A549 (cell line): ENCODE measurements around the gene CPPED1. TPM values are rescaled to one million over a fixed set of nuclear protein-coding genes. Genes with fewer than 3 reads are reported as not detected.
"Not testable (repeated sequence)": the region's sequence is repeated elsewhere in the genome, so short reads cannot be mapped to it uniquely, and the experiment has no call there.

Experiments used
- ATAC-seq, 2 experiments: fragments of 200-7000 bp in 1 of 2; fragments of >200 bp in 1 of 2; cut with Nextera tagmentation in 1 of 2; cut with Tn5 transposase in 1 of 2; 3 replicates each; pipeline versions ENCODE4 v1.8.0 to v1.9.1; 2018 to 2020; ENCODE audit warnings: mild to moderate bottlenecking in 1 of 2, moderate library complexity in 1 of 2
- CTCF ChIA-PET: fragments of 300-600 bp; sonication (Branson Sonifier 250); formaldehyde crosslinking; extraction: SDS; loops from one replicate; lab custom pipeline; 2021; ENCODE audit warnings: antibody characterized with exemption, inconsistent platforms; lab: Yijun Ruan, JAX
- POLR2A ChIA-PET: fragments of 350-600 bp; formaldehyde crosslinking; extraction: SDS; loops from one replicate; lab custom pipeline; 2021; ENCODE audit warnings: antibody characterized with exemption, inconsistent platforms; lab: Yijun Ruan, JAX
- DNase-seq, 2 experiments: peaks; one replicate each; pipeline versions ENCODE4 v3.0.0 to v3.0.0-alpha.2; 2011 to 2016; ENCODE audit warnings: low read depth in 1 of 2, low spot score in 1 of 2
- FAIRE-seq: peaks from 2 replicates; lab custom pipeline; 2011; peaks lifted over from hg19 to GRCh38; lab: Jason Lieb, UNC
- H3K27ac ChIP-seq, 2 experiments: fragments of >200 bp; sonication (Bioruptor Twin); formaldehyde crosslinking; 3 replicates each; pipeline ENCODE4 v1.5.1; 2016 to 2017
- H3K4me1 ChIP-seq: fragments of >200 bp; sonication (Bioruptor Twin); formaldehyde crosslinking; 3 replicates; pipeline ENCODE4 v1.6.1; 2016
- H3K4me2 ChIP-seq: fragments of >200 bp; sonication (Bioruptor Twin); formaldehyde crosslinking; 3 replicates; pipeline ENCODE4 v1.6.1; 2016
- H3K4me3 ChIP-seq: fragments of >200 bp; sonication (Bioruptor Twin); formaldehyde crosslinking; 3 replicates; pipeline ENCODE4 v1.5.1; 2016
- H3K9me3 ChIP-seq: fragments of >200 bp; sonication (Bioruptor Twin); formaldehyde crosslinking; 3 replicates; pipeline ENCODE4 v1.6.1; 2016
- BCL3 ChIP-seq: fragments of >200 bp; sonication (Bioruptor Twin); formaldehyde crosslinking; IDR thresholded peaks from 3 replicates; pipeline ENCODE4 v1.6.1; 2016
- CBX8 ChIP-seq: fragments of 200-600 bp; sonication (generic); IDR thresholded peaks from 2 replicates; pipeline ENCODE4 v1.6.1; 2016
- CEBPB ChIP-seq, 2 experiments: fragments of >200 bp in 1 of 2; sonication (Bioruptor Twin) in 1 of 2; formaldehyde crosslinking in 1 of 2; IDR thresholded peaks; 2 replicates each; pipeline ENCODE4 v1.6.1; 2012 to 2016
- CHD4 ChIP-seq: fragments of 200-600 bp; sonication (generic); IDR thresholded peaks from 2 replicates; pipeline ENCODE4 v1.6.1; 2016; ENCODE audit warnings: antibody characterized with exemption, mild to moderate bottlenecking, borderline replicate concordance
- ELK1 ChIP-seq: fragments of 150-350 bp; IDR thresholded peaks from 2 replicates; pipeline ENCODE4 v1.6.1; 2014; ENCODE audit warnings: low read depth, mild to moderate bottlenecking, low read length
- FOSB ChIP-seq: fragments of 250-450 bp; sonication (Bioruptor Pico); IDR thresholded peaks from 2 replicates; pipeline ENCODE4 v1.5.0; 2020; ENCODE audit warnings: mild to moderate bottlenecking, moderate library complexity
- JUNB ChIP-seq: fragments of >200 bp; sonication (Bioruptor Twin); formaldehyde crosslinking; IDR thresholded peaks from 2 replicates; pipeline ENCODE4 v1.6.1; 2016
- MAFK ChIP-seq: fragments of 450-650 bp; IDR thresholded peaks from 2 replicates; pipeline ENCODE4 v1.6.1; 2014; ENCODE audit not compliant: partially characterized antibody
- MAZ ChIP-seq: fragments of 150-350 bp; IDR thresholded peaks from 2 replicates; pipeline ENCODE4 v1.6.1; 2014; ENCODE audit warnings: antibody characterized with exemption, low read depth, low read length, borderline replicate concordance
- RAD21 ChIP-seq, 2 experiments: fragments of >200 bp in 1 of 2; sonication (Bioruptor Twin) in 1 of 2; formaldehyde crosslinking in 1 of 2; IDR thresholded peaks in 1 of 2; conservative IDR thresholded peaks in 1 of 2; 2 replicates in 1 of 2; 3 replicates in 1 of 2; pipeline ENCODE4 v1.6.1; 2012 to 2018; ENCODE audit warnings: inconsistent platforms in 1 of 2
- SREBF2 ChIP-seq: fragments of 450-650 bp; IDR thresholded peaks from 2 replicates; pipeline ENCODE4 v1.6.1; 2014; ENCODE audit warnings: mild to moderate bottlenecking, moderate library complexity
- USF2 ChIP-seq: fragments of 450-650 bp; IDR thresholded peaks from 2 replicates; pipeline ENCODE4 v1.6.1; 2014; ENCODE audit warnings: antibody characterized with exemption
- ZC3H11A ChIP-seq: fragments of 450-650 bp; IDR thresholded peaks from 2 replicates; pipeline ENCODE4 v1.6.1; 2014; ENCODE audit warnings: antibody characterized with exemption, mild to moderate bottlenecking
- ZFP36 ChIP-seq: fragments of 450-650 bp; IDR thresholded peaks from 2 replicates; pipeline ENCODE4 v1.6.1; 2014; ENCODE audit warnings: borderline replicate concordance; ENCODE audit not compliant: partially characterized antibody
- ZNF302 ChIP-seq: fragments of 250-450 bp; sonication (Bioruptor Pico); IDR thresholded peaks from 2 replicates; pipeline ENCODE4 v1.9.0; 2021; ENCODE audit warnings: inconsistent platforms, mild to moderate bottlenecking, moderate library complexity
- WGBS: methylation state at CpG from one replicate; pipeline ENCODE4 v1.1.6; 2017; ENCODE audit errors: missing lambda C conversion rate; 5-methylcytosine and 5-hydroxymethylcytosine counted together
- polyA plus RNA-seq, 4 experiments: library from polyadenylated mRNA; depleted of rRNA in 3 of 4; stranded (reverse); fragments of >200 nt; fragmentation: RNase III in 1 of 4; extraction: RNeasy Plus Mini Kit Qiagen cat#74134 plus additional on column Dnase treatment in 1 of 4; gene quantifications; 2 replicates in 3 of 4; 3 replicates in 1 of 4; pipeline ENCODE4 v1.2.3, GENCODE V29; 2011 to 2017

CPPED1 gene
- polyA plus RNA-seq, 2 of the 4 experiments (the other 2 are of a cell fraction): 16.1 to 30.5 TPM

DNA sequence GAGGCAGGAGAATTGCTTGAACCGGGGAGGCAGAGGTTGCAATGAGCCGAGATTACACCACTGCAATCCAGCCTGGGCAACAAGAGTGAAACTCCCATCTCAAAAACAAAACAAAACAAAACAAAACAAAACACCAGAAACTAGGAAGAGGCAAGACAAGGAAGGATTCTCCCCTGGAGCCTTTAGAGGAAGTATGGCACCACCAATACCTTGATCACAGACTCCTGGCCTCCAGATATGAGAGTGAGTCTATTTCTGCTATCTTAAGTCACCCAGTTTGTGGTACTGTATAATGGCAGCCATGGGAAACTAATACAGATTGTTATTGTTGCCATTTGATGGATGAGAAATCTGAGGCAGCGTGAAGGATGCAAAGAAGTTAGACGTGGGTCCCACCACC lies 14.6 kb upstream of the CPPED1 start:
- Histone ChIP-seq H3K4me1 (peaks cover 9% of the 10 kb centered on the region; the same call in 1 of the 3 replicates), H3K4me2 (no peak overlapping the region)
- DNase-seq (no peak), FAIRE-seq (no peak)
- CTCF ChIA-PET: interaction anchor here (0.8 to 2.4 kb wide), 6 partner anchors 11 to 725 kb away, joined by 3 to 10 read pairs (median 4); no protein-coding TSS in a partner anchor
- POLR2A ChIA-PET: no interaction called here
- TF ChIP-seq JUNB (no peak), ELK1 (no peak), SREBF2 (no peak), MAFK (no peak), ZFP36 (no peak), CBX8 (no peak), ZNF302 (CRISPR knock-in tag) (no peak), FOSB (CRISPR knock-in tag) (no peak), CHD4 (no peak), USF2 (no peak), ZC3H11A (no peak), BCL3 (no peak), CEBPB (IDR thresholded peaks at IDR 0.05) (no peak)
- TF ChIP-seq, all 56 proteins: peak for 0
- no peak for ATAC-seq
- 82% methylated on average over 4 of the region's 4 CpGs for WGBS
- no peak overlapping the region for H3K27ac ChIP-seq
- H3K4me3 ChIP-seq: no peak overlapping the region
- no peaks in the 10 kb centered on the region for H3K9me3 ChIP-seq

GRCh38 chr16:12816791-12817214 lies 13.1 kb upstream of the CPPED1 start:
- H3K4me3 ChIP-seq, FAIRE-seq, DNase-seq, H3K9me3 ChIP-seq, H3K4me2 ChIP-seq, H3K4me1 ChIP-seq, POLR2A ChIA-PET, ATAC-seq: not testable (repeated sequence)
- WGBS: 84% methylated on average over 4 of the region's 4 CpGs
- H3K27ac ChIP-seq: peak overlapping the region; percentile 19 to 22; a peak in 2 of 6 replicates
- CTCF ChIA-PET: interaction anchor here (0.7 to 2.4 kb wide), 3 partner anchors 243 to 1365 kb away, joined by 3 to 10 read pairs (median 5); no protein-coding TSS in a partner anchor

- POLR2A ChIA-PET: no interaction called here
- TF ChIP-seq MAZ: no peak
- TF ChIP-seq RAD21 (conservative IDR thresholded peaks at IDR 0.05 in 1 of 2, IDR thresholded peaks at IDR 0.05 in 1 of 2): peak in 1 of 2 experiments; percentile 17; a peak in 1 of 5 replicates
- WGBS: 56% methylated on average over 3 of the region's 3 CpGs
- FAIRE-seq (no peak), ATAC-seq (no peak), DNase-seq (no peak)
- H3K4me3 ChIP-seq: no peak overlapping the region
- peaks cover 9% of the 10 kb centered on the region; the same call in 1 of the 3 replicates for H3K4me1 ChIP-seq
- no peak overlapping the region for H3K4me2 ChIP-seq
- CTCF ChIA-PET: interaction anchor here (0.9 to 1.2 kb wide), 4 partner anchors 27 to 718 kb away, joined by 3 read pairs; no protein-coding TSS in a partner anchor
- no peaks in the 10 kb centered on the region for H3K9me3 ChIP-seq
- H3K27ac ChIP-seq: 0 out of 6 replicates have a peak overlapping the region, but pooled peaks of 1 of the 2 experiments have one; percentile 4
Measured at GRCh38 chr16:12815361-12815760, 11.7 kb upstream of the CPPED1 start.

GRCh38 chr16:12813734-12814133 lies 10.0 kb upstream of the CPPED1 start:
- WGBS: 56% methylated on average over 3 of the region's 3 CpGs
- POLR2A ChIA-PET, DNase-seq, H3K4me2 ChIP-seq, ATAC-seq, FAIRE-seq, H3K9me3 ChIP-seq, H3K4me1 ChIP-seq, H3K27ac ChIP-seq, H3K4me3 ChIP-seq: not testable (repeated sequence)
- CTCF ChIA-PET: interaction anchor here (0.7 kb wide), 1 partner anchor 315 kb away, joined by 3 read pairs; no protein-coding TSS in a partner anchor

DNA sequence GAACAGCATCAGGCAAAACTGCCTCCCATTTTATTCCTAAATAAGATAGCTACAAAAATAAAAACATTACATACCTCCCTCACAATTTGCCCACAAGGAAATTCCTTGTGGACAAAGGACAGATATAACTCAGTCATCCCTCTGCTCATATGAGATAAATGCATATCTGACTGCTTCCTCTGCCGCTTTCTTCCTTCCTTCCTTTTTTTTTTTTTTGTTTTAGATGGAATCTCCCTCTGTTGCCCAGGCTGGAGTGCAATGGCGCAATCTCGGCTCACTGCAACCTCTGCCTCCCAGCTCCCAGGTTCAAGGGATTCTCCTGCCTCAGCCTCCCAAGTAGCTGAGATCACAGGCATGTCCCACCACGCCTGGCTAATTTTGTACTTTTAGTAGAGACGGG lies 9.6 kb upstream of the CPPED1 start:
- H3K4me3 ChIP-seq, FAIRE-seq, H3K4me2 ChIP-seq, ATAC-seq, H3K4me1 ChIP-seq, H3K27ac ChIP-seq, H3K9me3 ChIP-seq, DNase-seq, POLR2A ChIA-PET: not testable (repeated sequence)
- CTCF ChIA-PET: interaction anchor here (0.7 to 1.4 kb wide), 2 partner anchors 240 to 315 kb away, joined by 3 to 5 read pairs; no protein-coding TSS in a partner anchor
- WGBS: 93% methylated on average over 5 of the region's 5 CpGs
